ENCODE data around the gene ANKS1A.

The ANKS1A gene

DNA sequence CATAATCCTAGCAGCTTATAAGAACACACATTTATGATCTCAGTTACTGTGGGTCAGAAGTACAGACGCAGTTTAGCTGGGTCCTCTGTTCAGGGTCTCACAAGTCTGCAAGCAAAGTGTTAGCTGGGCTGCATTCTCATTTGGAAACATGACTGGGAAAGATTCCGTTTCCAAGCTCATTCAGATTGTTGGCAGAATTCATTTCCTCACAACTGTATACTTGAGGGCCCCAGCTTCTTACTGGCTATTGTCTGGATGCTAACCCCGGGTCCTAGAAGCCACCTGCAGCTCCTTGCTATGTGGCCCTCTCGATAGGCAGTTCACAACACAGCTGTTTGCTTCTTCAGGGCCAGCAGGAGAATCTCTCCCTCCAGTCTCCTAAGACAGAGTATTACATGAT is 239.0 kb downstream of the ANKS1A start:
- TF ChIP-seq NFIC (IDR thresholded peaks at IDR 0.05) (no peak), TCF12 (IDR thresholded peaks at IDR 0.05; ENCODE audit: low read depth) (no peak), CREB1 (IDR thresholded peaks at IDR 0.05; ENCODE audit: low read depth) (no peak), EGR1 (IDR thresholded peaks at IDR 0.05) (no peak), ZBTB7A (IDR thresholded peaks at IDR 0.05; ENCODE audit: low read depth) (no peak), FOXM1 (IDR thresholded peaks at IDR 0.05; ENCODE audit: borderline replicate concordance, low read depth) (no peak), CEBPB (IDR thresholded peaks at IDR 0.05) (no peak), YY1 (IDR thresholded peaks at IDR 0.05; ENCODE audit: low read depth) (no peak), EP300 (IDR thresholded peaks at IDR 0.05; ENCODE audit: borderline replicate concordance) (no peak), RAD21 (IDR thresholded peaks at IDR 0.05; ENCODE audit: low read depth) (no peak), TAF1 (IDR thresholded peaks at IDR 0.05; ENCODE audit: low read depth) (no peak), TEAD4 (IDR thresholded peaks at IDR 0.05) (no peak)
- TF ChIP-seq, protein P1, sequence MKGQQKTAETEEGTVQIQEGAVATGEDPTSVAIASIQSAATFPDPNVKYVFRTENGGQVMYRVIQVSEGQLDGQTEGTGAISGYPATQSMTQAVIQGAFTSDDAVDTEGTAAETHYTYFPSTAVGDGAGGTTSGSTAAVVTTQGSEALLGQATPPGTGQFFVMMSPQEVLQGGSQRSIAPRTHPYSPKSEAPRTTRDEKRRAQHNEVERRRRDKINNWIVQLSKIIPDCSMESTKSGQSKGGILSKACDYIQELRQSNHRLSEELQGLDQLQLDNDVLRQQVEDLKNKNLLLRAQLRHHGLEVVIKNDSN (IDR thresholded peaks at IDR 0.05) = no peak
- TF ChIP-seq, protein P2, sequence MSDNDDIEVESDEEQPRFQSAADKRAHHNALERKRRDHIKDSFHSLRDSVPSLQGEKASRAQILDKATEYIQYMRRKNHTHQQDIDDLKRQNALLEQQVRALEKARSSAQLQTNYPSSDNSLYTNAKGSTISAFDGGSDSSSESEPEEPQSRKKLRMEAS (IDR thresholded peaks at IDR 0.05) = no peak
- TF ChIP-seq, protein P3, sequence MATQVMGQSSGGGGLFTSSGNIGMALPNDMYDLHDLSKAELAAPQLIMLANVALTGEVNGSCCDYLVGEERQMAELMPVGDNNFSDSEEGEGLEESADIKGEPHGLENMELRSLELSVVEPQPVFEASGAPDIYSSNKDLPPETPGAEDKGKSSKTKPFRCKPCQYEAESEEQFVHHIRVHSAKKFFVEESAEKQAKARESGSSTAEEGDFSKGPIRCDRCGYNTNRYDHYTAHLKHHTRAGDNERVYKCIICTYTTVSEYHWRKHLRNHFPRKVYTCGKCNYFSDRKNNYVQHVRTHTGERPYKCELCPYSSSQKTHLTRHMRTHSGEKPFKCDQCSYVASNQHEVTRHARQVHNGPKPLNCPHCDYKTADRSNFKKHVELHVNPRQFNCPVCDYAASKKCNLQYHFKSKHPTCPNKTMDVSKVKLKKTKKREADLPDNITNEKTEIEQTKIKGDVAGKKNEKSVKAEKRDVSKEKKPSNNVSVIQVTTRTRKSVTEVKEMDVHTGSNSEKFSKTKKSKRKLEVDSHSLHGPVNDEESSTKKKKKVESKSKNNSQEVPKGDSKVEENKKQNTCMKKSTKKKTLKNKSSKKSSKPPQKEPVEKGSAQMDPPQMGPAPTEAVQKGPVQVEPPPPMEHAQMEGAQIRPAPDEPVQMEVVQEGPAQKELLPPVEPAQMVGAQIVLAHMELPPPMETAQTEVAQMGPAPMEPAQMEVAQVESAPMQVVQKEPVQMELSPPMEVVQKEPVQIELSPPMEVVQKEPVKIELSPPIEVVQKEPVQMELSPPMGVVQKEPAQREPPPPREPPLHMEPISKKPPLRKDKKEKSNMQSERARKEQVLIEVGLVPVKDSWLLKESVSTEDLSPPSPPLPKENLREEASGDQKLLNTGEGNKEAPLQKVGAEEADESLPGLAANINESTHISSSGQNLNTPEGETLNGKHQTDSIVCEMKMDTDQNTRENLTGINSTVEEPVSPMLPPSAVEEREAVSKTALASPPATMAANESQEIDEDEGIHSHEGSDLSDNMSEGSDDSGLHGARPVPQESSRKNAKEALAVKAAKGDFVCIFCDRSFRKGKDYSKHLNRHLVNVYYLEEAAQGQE (IDR thresholded peaks at IDR 0.05; ENCODE audit: low read depth) = no peak

DNA sequence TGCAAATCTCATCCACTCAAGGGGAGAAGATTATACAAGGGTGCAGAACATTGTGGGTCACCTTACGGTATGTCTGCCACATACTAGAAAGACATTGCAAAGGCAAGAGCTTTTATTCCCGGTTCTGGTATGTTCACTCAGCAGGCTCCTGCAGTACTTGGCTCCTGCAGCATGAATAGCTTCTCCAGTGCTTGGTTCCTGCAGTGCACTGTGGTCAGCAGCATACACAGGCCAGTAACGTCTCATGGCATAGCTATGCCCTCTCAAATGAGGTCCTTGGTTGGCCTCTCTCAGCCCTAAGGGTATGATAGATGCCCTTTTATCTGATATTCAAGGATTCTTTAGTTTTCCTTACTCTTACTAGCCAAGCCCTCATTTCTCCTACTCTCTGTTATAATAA is 239.4 kb downstream of the ANKS1A start:
- TF ChIP-seq YY1 (IDR thresholded peaks at IDR 0.05; ENCODE audit: low read depth) = no peak
- TF ChIP-seq TCF12 (IDR thresholded peaks at IDR 0.05; ENCODE audit: low read depth) = no peak
- TF ChIP-seq, protein P1 (IDR thresholded peaks at IDR 0.05) = no peak
- TF ChIP-seq EP300 (IDR thresholded peaks at IDR 0.05; ENCODE audit: borderline replicate concordance) = no peak
- TF ChIP-seq TAF1 (IDR thresholded peaks at IDR 0.05; ENCODE audit: low read depth) = no peak
- no peak for TF ChIP-seq NFIC (IDR thresholded peaks at IDR 0.05)
- TF ChIP-seq CEBPB (IDR thresholded peaks at IDR 0.05) = no peak
- no peak for TF ChIP-seq ZBTB7A (IDR thresholded peaks at IDR 0.05; ENCODE audit: low read depth)

DNA sequence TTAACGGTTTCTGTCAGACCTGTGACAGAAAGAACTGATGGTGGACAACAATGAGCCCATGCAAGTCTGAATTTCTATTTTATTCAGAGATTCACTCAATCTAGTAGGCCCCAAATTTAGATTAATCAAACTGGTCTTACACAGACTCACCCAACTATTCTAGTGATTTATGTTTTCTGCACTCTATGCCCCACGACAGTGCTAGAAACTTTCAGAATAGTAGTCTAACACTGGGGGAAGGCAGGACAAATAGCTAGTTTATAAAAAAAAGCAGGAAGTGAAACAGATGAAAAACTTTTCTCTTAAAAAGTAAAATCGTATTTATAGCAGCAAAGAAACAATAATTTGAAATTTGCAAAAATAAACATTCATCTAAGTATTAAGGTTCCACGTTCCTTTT is 247.1 kb downstream of the ANKS1A start:
- TF ChIP-seq, protein P1 (IDR thresholded peaks at IDR 0.05) = no peak
- TF ChIP-seq EP300 (IDR thresholded peaks at IDR 0.05; ENCODE audit: borderline replicate concordance) = no peak
- TF ChIP-seq EGR1 (IDR thresholded peaks at IDR 0.05) = no peak
- TF ChIP-seq FOXM1 (IDR thresholded peaks at IDR 0.05; ENCODE audit: borderline replicate concordance, low read depth) = no peak

DNA sequence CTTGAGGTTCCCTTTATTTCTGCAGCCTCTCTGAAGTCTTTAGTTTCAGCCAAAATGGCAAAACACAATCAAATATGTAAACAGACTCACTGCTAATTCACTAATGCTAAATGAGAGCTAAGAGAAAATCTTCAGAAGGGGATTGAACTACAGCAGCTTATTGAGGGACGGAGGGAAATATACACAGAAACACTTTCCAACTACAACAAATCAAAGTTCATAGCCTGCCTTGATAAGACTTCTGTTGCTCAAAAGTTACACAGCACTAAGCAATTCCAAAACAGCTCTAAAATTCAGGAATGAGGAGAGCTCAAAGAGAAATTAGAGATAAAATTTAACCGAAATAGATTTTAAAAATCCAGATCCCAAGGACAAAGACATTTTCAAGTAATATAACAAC is 250.4 kb downstream of the ANKS1A start:
- TF ChIP-seq EP300 (IDR thresholded peaks at IDR 0.05; ENCODE audit: borderline replicate concordance) = no peak
- TF ChIP-seq, protein P1 (IDR thresholded peaks at IDR 0.05) = no peak
- no peak for TF ChIP-seq RAD21 (IDR thresholded peaks at IDR 0.05; ENCODE audit: low read depth)
- TF ChIP-seq EGR1 (IDR thresholded peaks at IDR 0.05) = no peak
- no peak for TF ChIP-seq FOXM1 (IDR thresholded peaks at IDR 0.05; ENCODE audit: borderline replicate concordance, low read depth)
- TF ChIP-seq NFIC (IDR thresholded peaks at IDR 0.05) = no peak
- no peak for TF ChIP-seq CREB1 (IDR thresholded peaks at IDR 0.05; ENCODE audit: low read depth)
- TF ChIP-seq CEBPB (IDR thresholded peaks at IDR 0.05) = no peak
- TF ChIP-seq, protein P2 (IDR thresholded peaks at IDR 0.05) = no peak
- no peak for TF ChIP-seq TEAD4 (IDR thresholded peaks at IDR 0.05)
- no peak for TF ChIP-seq TAF1 (IDR thresholded peaks at IDR 0.05; ENCODE audit: low read depth)
- no peak for TF ChIP-seq YY1 (IDR thresholded peaks at IDR 0.05; ENCODE audit: low read depth)
- TF ChIP-seq, protein P3 (IDR thresholded peaks at IDR 0.05; ENCODE audit: low read depth) = no peak
- TF ChIP-seq ZBTB7A (IDR thresholded peaks at IDR 0.05; ENCODE audit: low read depth) = no peak
- TF ChIP-seq TCF12 (IDR thresholded peaks at IDR 0.05; ENCODE audit: low read depth) = no peak

DNA sequence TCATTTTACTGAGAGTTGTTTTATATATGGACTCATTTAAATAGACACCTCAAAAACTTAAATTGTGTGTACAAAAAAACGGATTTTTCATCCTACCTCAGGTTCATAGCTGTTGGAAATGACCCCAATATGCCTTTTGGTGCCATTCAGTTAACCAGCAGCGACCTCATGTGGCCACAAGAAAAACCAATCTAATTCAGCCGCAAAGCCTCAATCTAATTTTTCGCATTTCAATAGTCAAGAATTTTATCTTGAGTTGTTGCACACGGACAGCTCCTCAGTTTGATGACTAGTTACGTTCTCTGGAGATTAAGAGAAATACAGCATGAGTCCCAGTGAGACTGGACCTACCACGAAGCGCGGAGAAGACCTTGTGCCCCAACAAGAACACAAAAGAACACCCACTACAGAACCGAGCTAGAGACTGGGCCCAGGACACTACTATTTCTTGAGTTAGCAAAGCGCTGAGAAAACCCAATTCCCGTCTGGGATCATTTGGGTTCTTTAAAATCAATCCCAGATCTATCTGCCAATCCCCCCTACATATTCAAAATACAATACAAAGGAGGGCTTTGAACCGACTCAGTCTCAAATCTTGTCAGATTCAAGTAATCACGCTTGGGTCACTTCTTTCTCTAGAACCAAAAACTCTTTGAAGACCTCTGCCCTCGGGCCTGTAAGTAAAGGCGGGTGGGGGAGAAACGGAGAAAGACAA is 251.0 kb downstream of the ANKS1A start:
- TF ChIP-seq CEBPB (IDR thresholded peaks at IDR 0.05) = no peak
- TF ChIP-seq RAD21 (IDR thresholded peaks at IDR 0.05; ENCODE audit: low read depth) = peak; percentile 99
- TF ChIP-seq, protein P3 (IDR thresholded peaks at IDR 0.05; ENCODE audit: low read depth) = 0 out of 2 replicates have a peak, but pooled peaks have one; percentile 13
